ENCODE data around the gene PLCG2.

DNA sequence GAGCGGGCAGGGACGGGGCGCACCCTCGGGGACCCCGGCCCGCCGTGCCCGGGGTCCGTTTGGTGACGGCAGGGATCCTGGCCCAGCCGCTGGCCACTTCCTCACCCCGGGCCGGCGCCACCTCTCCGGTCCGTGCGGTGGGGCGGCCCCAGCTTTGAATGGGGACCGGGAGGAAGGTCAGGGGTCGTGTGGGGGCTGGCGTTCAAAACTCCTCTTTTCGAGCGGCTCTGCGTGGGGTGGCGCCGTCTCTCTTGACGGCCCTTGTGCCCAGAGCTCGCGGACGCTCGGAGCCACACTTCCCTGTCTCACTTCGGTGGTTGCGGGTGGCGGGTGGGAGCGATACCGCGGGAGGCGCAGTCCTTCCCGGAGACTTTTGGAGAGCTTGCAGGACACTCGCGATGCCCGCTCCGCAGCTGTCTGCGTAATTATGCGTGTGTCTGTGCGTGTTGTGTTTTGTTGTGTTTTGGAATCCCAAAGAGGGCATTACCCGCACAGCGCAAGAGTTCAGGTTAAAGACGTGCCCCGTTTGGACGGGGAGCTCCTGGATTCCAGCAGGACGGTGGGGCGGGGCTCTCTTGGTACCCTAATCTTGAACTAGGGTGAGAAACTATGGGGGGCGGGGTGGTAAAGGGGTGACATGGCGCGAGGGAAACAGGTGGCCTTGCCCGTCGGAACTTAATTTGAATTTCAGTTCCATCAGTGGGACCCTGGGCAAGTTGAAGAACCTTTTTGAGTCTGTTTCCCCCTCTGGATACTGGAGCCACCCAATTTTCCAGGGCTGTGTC lies 637 bp downstream of the PLCG2 start:
- TF ChIP-seq POLR2AphosphoS5 (IDR thresholded peaks at IDR 0.05; ENCODE audit: low read depth, low read length): no peak
- TF ChIP-seq, protein P1, sequence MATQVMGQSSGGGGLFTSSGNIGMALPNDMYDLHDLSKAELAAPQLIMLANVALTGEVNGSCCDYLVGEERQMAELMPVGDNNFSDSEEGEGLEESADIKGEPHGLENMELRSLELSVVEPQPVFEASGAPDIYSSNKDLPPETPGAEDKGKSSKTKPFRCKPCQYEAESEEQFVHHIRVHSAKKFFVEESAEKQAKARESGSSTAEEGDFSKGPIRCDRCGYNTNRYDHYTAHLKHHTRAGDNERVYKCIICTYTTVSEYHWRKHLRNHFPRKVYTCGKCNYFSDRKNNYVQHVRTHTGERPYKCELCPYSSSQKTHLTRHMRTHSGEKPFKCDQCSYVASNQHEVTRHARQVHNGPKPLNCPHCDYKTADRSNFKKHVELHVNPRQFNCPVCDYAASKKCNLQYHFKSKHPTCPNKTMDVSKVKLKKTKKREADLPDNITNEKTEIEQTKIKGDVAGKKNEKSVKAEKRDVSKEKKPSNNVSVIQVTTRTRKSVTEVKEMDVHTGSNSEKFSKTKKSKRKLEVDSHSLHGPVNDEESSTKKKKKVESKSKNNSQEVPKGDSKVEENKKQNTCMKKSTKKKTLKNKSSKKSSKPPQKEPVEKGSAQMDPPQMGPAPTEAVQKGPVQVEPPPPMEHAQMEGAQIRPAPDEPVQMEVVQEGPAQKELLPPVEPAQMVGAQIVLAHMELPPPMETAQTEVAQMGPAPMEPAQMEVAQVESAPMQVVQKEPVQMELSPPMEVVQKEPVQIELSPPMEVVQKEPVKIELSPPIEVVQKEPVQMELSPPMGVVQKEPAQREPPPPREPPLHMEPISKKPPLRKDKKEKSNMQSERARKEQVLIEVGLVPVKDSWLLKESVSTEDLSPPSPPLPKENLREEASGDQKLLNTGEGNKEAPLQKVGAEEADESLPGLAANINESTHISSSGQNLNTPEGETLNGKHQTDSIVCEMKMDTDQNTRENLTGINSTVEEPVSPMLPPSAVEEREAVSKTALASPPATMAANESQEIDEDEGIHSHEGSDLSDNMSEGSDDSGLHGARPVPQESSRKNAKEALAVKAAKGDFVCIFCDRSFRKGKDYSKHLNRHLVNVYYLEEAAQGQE (IDR thresholded peaks at IDR 0.05; ENCODE audit: insufficient read depth in 1 of 2, low read depth in 2 of 2, low read length in 2 of 2): no peak
- no peak for TF ChIP-seq TAF1 (IDR thresholded peaks at IDR 0.05; ENCODE audit: borderline replicate concordance, insufficient read depth, low read length)
- no peak for TF ChIP-seq SIN3A (IDR thresholded peaks at IDR 0.05; ENCODE audit: borderline replicate concordance, insufficient read depth, low read length)

Data from PFSK-1 (cell line).